Stimulated activated naive CD8-positive, alpha-beta T cell treated with anti-CD3 and anti-CD28 coated beads, Interleukin-15, Interleukin-2, amounts not matched to agents 100 ng/mL and 50 ng/mL, for 24 hours (primary cell): ENCODE measurements around the gene JAG2.
A peak's percentile ranks its signal among the peaks of the same experiment; 100 is the strongest.

Experiments
- H3K27ac Mint-ChIP-seq: one replicate; pipeline ENCODE4 v1.8.0; 2021; ENCODE audit warnings: mild to moderate bottlenecking, mixed read lengths
- H3K27me3 Mint-ChIP-seq: one replicate; pipeline ENCODE4 v1.8.0; 2021; ENCODE audit warnings: mixed read lengths
- H3K36me3 Mint-ChIP-seq: one replicate; pipeline ENCODE4 v1.8.0; 2021; ENCODE audit warnings: low read depth, mixed read lengths
- H3K4me1 Mint-ChIP-seq: one replicate; pipeline ENCODE4 v1.8.0; 2021; ENCODE audit warnings: low read depth, mixed read lengths
- H3K4me3 Mint-ChIP-seq: one replicate; pipeline ENCODE4 v1.8.0; 2021; ENCODE audit warnings: mild to moderate bottlenecking, mixed read lengths
- H3K9me3 Mint-ChIP-seq: one replicate; pipeline ENCODE4 v1.8.0; 2021; ENCODE audit warnings: mixed read lengths

The JAG2 gene

DNA sequence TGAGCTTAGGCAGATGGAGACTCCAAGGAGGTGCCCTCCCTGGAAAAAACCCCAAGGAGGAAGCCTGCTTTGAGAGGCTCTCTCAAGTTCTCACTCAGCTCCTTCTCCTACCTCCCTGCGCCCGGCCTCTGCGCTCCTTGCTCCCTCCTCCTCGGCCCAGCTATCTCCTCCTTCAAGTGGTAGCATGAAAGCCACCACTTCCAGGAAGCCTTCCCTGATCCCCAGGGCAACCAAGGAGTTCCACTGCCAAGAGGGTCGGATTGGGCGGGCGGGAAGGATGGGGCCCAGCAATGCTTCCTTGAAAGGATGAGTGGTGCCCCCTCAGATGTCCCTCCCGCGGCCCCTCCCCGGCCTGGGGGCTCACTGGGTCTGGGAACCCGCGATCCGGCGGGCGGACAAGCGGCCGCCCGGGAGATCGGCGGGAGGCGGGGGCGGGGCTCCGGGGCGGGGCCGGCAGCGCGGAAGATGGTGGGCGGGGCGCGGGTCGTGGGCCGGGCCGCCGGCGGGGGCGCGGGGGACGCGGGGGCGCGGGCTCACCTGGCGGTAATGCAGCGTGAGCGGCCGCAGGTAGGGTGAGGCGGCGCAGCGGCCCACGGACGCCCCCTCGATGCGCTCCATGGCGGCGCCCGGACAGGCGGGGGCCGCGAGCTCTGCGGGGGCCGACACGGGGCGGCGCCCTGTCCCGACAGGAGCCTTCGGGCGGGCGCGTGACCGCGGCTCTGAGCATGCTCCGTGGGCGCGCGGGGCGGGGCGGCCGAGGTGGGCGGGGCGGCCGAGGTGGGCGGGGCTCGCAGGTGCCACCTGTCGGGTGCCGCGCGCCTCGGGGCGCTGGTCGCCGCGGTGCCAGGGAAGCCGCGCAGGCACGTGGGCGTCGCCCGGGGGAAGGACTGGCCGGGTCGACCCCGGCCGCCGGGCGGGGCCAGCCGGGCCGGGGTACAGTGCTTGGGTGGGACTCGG lies 12.3 kb upstream of the JAG2 start, which contains the start of gene NUDT14:
Gene NUDT14, minus strand, starts transcription at position 721 of the 957 bp plus-strand sequence. Its CDS starts 103 bp downstream, at position 618.
- peak within 1 kb of the TSS; percentile 63 for H3K4me3 Mint-ChIP-seq
- H3K36me3 Mint-ChIP-seq, result no peaks in the 10 kb centered on the region
- no peaks in the 10 kb centered on the region for H3K9me3 Mint-ChIP-seq
- no peaks in the 10 kb centered on the region for H3K27me3 Mint-ChIP-seq
- peaks cover 5% of the 10 kb centered on the region for H3K4me1 Mint-ChIP-seq
- H3K27ac Mint-ChIP-seq, result no peak within 1 kb of the TSS

- no peaks in the 10 kb centered on the region for H3K9me3 Mint-ChIP-seq
- no peak overlapping the region for H3K27ac Mint-ChIP-seq
- H3K4me3 Mint-ChIP-seq, result no peak overlapping the region
- H3K27me3 Mint-ChIP-seq, result no peaks in the 10 kb centered on the region
- H3K4me1 Mint-ChIP-seq, result peaks cover 15% of the 10 kb centered on the region
- H3K36me3 Mint-ChIP-seq, result no peaks in the 10 kb centered on the region
Measured at GRCh38 chr14:105179191-105179590, 10.6 kb upstream of the JAG2 start.

DNA sequence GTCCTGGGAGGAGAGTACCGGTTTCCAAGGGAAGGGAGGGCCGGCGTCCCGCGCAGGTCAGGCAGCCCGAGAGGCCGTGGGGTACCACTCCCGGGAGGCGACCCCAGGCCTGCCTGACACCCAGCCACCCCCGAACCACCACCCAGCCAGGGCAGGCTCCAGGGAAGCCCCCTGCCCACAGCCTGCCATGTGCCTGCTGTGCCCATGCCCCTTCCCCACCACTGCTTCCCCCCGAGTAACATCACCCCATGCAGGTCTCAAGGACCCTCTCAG lies 10.2 kb upstream of the JAG2 start:
- Mint-ChIP-seq H3K4me1 (peaks cover 16% of the 10 kb centered on the region), H3K9me3 (no peaks in the 10 kb centered on the region), H3K27me3 (no peaks in the 10 kb centered on the region), H3K36me3 (no peaks in the 10 kb centered on the region), H3K4me3 (no peak overlapping the region), H3K27ac (no peak overlapping the region)

GRCh38 chr14:105178069-105178867 lies 9.7 kb upstream of the JAG2 start:
- H3K27me3 Mint-ChIP-seq, result no peaks in the 10 kb centered on the region
- H3K27ac Mint-ChIP-seq, result no peak overlapping the region
- H3K36me3 Mint-ChIP-seq, result no peaks in the 10 kb centered on the region
- no peaks in the 10 kb centered on the region for H3K9me3 Mint-ChIP-seq
- H3K4me1 Mint-ChIP-seq, result peaks cover 16% of the 10 kb centered on the region
- H3K4me3 Mint-ChIP-seq, result no peak overlapping the region

DNA sequence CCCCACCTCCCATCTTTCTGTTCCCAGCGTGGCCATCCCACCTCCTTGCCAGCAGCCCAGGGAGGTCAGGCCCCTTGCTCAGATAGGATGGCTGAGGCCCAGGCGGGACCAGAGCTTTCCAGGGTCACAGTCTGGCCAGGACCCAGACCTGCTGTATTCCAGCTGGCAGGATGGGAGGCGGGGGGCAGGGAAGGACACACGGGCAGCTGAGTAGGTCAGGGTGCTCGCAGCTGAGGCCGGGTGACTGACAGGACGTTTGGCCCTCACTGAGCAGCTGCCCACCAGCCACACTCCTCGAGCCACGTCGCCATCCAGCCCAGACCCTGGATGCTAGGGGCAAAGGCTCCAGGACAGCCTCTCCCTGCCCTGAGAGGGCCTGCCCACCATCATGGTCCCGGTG lies 8.5 kb upstream of the JAG2 start:
- Mint-ChIP-seq H3K27me3 (no peaks in the 10 kb centered on the region), H3K4me1 (peaks cover 13% of the 10 kb centered on the region), H3K27ac (no peak overlapping the region), H3K36me3 (no peaks in the 10 kb centered on the region), H3K4me3 (no peak overlapping the region), H3K9me3 (no peaks in the 10 kb centered on the region)

DNA sequence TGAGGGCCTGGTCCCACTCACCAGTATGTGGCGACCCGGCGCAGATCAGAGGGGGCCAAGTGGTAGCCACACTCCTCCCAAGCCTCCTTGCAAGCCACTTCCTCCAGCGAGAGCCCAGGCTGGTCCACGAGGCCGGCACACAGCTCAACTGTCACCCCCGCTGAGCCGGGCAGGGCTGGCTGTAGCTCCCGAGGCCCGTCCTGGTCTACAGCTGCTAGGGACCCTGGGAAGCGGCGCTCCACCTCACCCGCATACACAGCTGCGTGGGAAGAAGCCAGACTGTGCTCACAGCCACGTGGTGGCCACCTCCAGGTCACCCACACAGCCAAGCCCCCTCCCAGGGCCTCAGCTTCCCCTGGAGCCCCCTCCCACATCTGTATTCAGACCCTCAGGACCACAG lies 7.9 kb upstream of the JAG2 start:
- peaks cover 11% of the 10 kb centered on the region for H3K4me1 Mint-ChIP-seq
- no peak overlapping the region for H3K27ac Mint-ChIP-seq
- H3K36me3 Mint-ChIP-seq, result no peaks in the 10 kb centered on the region
- no peak overlapping the region for H3K4me3 Mint-ChIP-seq
- H3K27me3 Mint-ChIP-seq, result no peaks in the 10 kb centered on the region
- H3K9me3 Mint-ChIP-seq, result no peaks in the 10 kb centered on the region

GRCh38 chr14:105173901-105174894 lies 5.6 kb upstream of the JAG2 start:
- H3K4me3 Mint-ChIP-seq, result no peak overlapping the region
- H3K27me3 Mint-ChIP-seq, result peaks cover 13% of the 10 kb centered on the region
- peaks cover 23% of the 10 kb centered on the region for H3K4me1 Mint-ChIP-seq
- H3K9me3 Mint-ChIP-seq, result no peaks in the 10 kb centered on the region
- no peaks in the 10 kb centered on the region for H3K36me3 Mint-ChIP-seq
- H3K27ac Mint-ChIP-seq, result no peak overlapping the region

GRCh38 chr14:105173145-105173544 lies 4.6 kb upstream of the JAG2 start:
- Mint-ChIP-seq H3K36me3 (no peaks in the 10 kb centered on the region), H3K9me3 (no peaks in the 10 kb centered on the region), H3K4me1 (peaks cover 23% of the 10 kb centered on the region), H3K4me3 (no peak overlapping the region), H3K27me3 (peaks cover 14% of the 10 kb centered on the region), H3K27ac (no peak overlapping the region)

DNA sequence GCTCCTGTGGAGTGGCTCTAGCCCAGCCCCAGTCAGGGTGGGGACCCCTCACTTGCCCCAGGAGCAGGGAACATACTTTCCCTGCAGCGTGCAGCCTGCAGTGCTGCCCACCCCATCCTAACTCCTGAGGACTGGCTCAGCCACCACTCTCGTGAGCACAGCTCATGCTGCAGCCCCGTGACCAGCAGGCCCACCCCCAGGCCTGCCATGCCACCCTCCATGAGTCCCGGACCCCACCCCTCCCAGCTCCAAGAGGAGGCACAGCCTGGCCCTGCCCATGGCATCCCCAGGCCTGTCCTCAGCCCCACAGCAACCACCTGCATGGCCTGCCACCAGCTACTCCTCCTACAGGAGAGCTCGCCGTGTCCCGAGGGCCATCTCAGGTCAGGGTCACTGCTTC lies 3.9 kb upstream of the JAG2 start:
- no peaks in the 10 kb centered on the region for H3K36me3 Mint-ChIP-seq
- H3K9me3 Mint-ChIP-seq, result no peaks in the 10 kb centered on the region
- peaks cover 14% of the 10 kb centered on the region for H3K27me3 Mint-ChIP-seq
- no peak overlapping the region for H3K4me3 Mint-ChIP-seq
- no peak overlapping the region for H3K27ac Mint-ChIP-seq
- H3K4me1 Mint-ChIP-seq, result peaks cover 23% of the 10 kb centered on the region

GRCh38 chr14:105171004-105171673 lies 2.6 kb upstream of the JAG2 start:
- Mint-ChIP-seq H3K4me3 (no peak overlapping the region), H3K27me3 (peaks cover 22% of the 10 kb centered on the region), H3K27ac (no peak overlapping the region), H3K4me1 (peaks cover 23% of the 10 kb centered on the region), H3K36me3 (no peaks in the 10 kb centered on the region), H3K9me3 (no peaks in the 10 kb centered on the region)

- peaks cover 22% of the 10 kb centered on the region for H3K27me3 Mint-ChIP-seq
- peak overlapping the region; percentile 52 for H3K4me3 Mint-ChIP-seq
- no peaks in the 10 kb centered on the region for H3K9me3 Mint-ChIP-seq
- no peaks in the 10 kb centered on the region for H3K36me3 Mint-ChIP-seq
- H3K4me1 Mint-ChIP-seq, result peaks cover 22% of the 10 kb centered on the region
- H3K27ac Mint-ChIP-seq, result no peak overlapping the region
Measured at GRCh38 chr14:105169776-105170655, 1.4 kb upstream of the JAG2 start.

DNA sequence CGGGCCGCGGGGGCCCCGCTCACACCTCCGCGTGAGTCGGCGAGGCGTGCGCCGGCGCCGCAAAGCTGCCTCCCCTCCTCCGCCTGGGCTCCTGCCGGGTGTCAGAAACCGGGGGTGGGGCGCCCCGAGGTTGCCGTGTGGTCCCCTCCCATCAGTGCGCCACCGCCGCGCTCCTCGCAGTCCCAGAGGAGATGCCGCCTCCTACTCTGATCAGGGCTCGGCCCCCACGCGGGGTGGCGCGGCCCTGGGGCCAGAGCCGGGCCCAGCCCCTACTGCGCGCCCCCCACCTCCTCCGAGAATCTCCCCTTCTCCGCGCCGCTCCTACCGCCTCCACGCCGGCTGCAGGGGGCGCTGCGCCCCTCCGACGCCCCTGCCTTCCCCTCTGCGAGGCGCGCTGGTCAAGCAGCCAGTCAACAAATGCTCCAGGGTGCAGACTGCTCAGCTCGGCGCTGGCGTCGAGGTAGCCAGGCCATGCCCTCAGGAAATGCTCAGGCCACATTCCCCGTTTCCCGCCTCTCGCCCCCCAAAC lies 467 bp upstream of the JAG2 start:
- peaks cover 22% of the 10 kb centered on the region for H3K27me3 Mint-ChIP-seq

DNA sequence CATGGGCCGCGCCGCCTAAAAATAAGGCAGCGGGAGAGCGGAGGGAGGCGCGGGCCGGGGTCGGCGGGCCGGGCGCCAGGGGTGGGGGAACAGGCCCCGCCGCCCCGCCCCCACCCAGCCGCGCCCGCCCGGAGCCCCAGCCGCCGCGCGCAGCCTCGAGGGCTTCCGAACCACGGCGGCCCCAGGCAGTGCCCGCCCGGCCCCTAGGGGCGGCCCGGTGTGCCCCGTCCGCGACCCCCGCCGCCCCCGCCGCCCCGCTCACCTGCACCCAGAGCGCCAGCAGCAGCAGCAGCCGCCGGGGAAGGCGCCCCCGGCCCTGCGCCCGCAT lies 519 bp downstream of the JAG2 start:
- peaks cover 22% of the 10 kb centered on the region for H3K27me3 Mint-ChIP-seq
- no peaks in the 10 kb centered on the region for H3K36me3 Mint-ChIP-seq
- H3K4me1 Mint-ChIP-seq, result peaks cover 12% of the 10 kb centered on the region
- no peak overlapping the region for H3K27ac Mint-ChIP-seq
- no peaks in the 10 kb centered on the region for H3K9me3 Mint-ChIP-seq
- peak overlapping the region; percentile 30 for H3K4me3 Mint-ChIP-seq

More for the DNA sequence above, 467 bp upstream of the JAG2 start:
- Mint-ChIP-seq H3K4me3 (peak overlapping the region; percentile 52), H3K27ac (no peak overlapping the region), H3K4me1 (peaks cover 12% of the 10 kb centered on the region), H3K9me3 (no peaks in the 10 kb centered on the region), H3K36me3 (no peaks in the 10 kb centered on the region)
